Smooth muscle cell (in vitro differentiated cells): ENCODE measurements around the gene RNF150. TPM values are rescaled to one million over a fixed set of nuclear protein-coding genes. Genes with fewer than 3 reads are reported as not detected.

Experiments
- DNase-seq: peaks from one replicate; lab custom pipeline; 2025; ENCODE audit not compliant: unreplicated experiment; lab: John Stamatoyannopoulos, UW
- H2AFZ ChIP-seq: fragments of 200-600 bp; sonication (generic); 2 replicates; pipeline ENCODE4 v1.6.0; 2016; ENCODE audit warnings: antibody characterized with exemption, low read depth, mild to moderate bottlenecking
- H3F3A ChIP-seq: fragments of 200-600 bp; sonication (generic); 2 replicates; pipeline ENCODE4 v1.6.0; 2017; ENCODE audit warnings: antibody characterized with exemption, low read depth
- H3K27ac ChIP-seq: fragments of 200-600 bp; sonication (generic); 2 replicates; pipeline ENCODE4 v1.5.1; 2016; ENCODE audit warnings: low read depth, mild to moderate bottlenecking
- H3K27me3 ChIP-seq: fragments of 200-600 bp; sonication (generic); 2 replicates; pipeline ENCODE4 v1.6.1; 2016; ENCODE audit warnings: low read depth, mild to moderate bottlenecking
- H3K36me3 ChIP-seq: fragments of 200-600 bp; sonication (generic); 2 replicates; pipeline ENCODE4 v1.5.1; 2016; ENCODE audit warnings: low read depth
- H3K4me1 ChIP-seq: fragments of 200-600 bp; sonication (generic); 2 replicates; pipeline ENCODE4 v1.5.1; 2016; ENCODE audit warnings: low read depth
- H3K4me2 ChIP-seq: fragments of 200-600 bp; sonication (generic); 2 replicates; pipeline ENCODE4 v1.6.0; 2016; ENCODE audit warnings: mild to moderate bottlenecking
- H3K4me3 ChIP-seq: fragments of 200-600 bp; sonication (generic); 2 replicates; pipeline ENCODE4 v1.5.1; 2016; ENCODE audit warnings: mild to moderate bottlenecking
- H3K79me2 ChIP-seq: fragments of 200-600 bp; sonication (generic); 2 replicates; pipeline ENCODE4 v1.6.0; 2016; ENCODE audit warnings: low read depth, mild to moderate bottlenecking
- H3K9ac ChIP-seq: fragments of 200-600 bp; sonication (generic); 2 replicates; pipeline ENCODE4 v1.6.0; 2016; ENCODE audit warnings: low read depth
- H3K9me3 ChIP-seq: fragments of 200-600 bp; sonication (generic); replicated peaks from 2 replicates; pipeline ENCODE4 v1.5.1; 2016; ENCODE audit warnings: low read depth
- H4K20me1 ChIP-seq: fragments of 200-600 bp; sonication (generic); 2 replicates; pipeline ENCODE4 v1.6.0; 2016; ENCODE audit warnings: low read depth
- CTCF ChIP-seq: fragments of 200-600 bp; sonication (generic); IDR thresholded peaks from 2 replicates; pipeline ENCODE4 v1.5.1; 2017; ENCODE audit warnings: borderline replicate concordance, mild to moderate bottlenecking, antibody characterized with exemption; ENCODE audit not compliant: insufficient read depth, poor library complexity, severe bottlenecking
- WGBS: methylation state at CpG from one replicate; pipeline ENCODE4 v1.1.7; 2016; ENCODE audit warnings: low lambda C conversion rate; 5-methylcytosine and 5-hydroxymethylcytosine counted together
- polyA plus RNA-seq: library from polyadenylated mRNA; unstranded; fragments of >200 nt; fragmentation: Nextera tagmentation; extraction: Ambion mirVana; gene quantifications from 2 replicates; pipeline ENCODE4 v1.2.1, GENCODE V29; 2016
- total RNA-seq: library from RNA; depleted of rRNA; stranded (reverse); fragments of >200 nt; gene quantifications from 2 replicates; pipeline ENCODE4 v1.2.3, GENCODE V29; 2014

Gene RNF150
- total and polyA plus RNA-seq, 2 experiments from 2014 or later = 0.09 to 2.2 TPM

GRCh38 chr4:140989944-140990343 lies 143.3 kb downstream of the RNF150 start:
- Histone ChIP-seq H3K9ac (no peak overlapping the region), H3K36me3 (no peaks in the 10 kb centered on the region), H3F3A (no peaks in the 10 kb centered on the region), H3K4me2 (no peak overlapping the region), H4K20me1 (no peaks in the 10 kb centered on the region), H3K79me2 (no peaks in the 10 kb centered on the region), H3K4me3 (no peak overlapping the region), H2AFZ (no peak overlapping the region), H3K27ac (no peak overlapping the region), H3K4me1 (no peaks in the 10 kb centered on the region), H3K9me3 (no peaks in the 10 kb centered on the region), H3K27me3 (peaks cover 3% of the 10 kb centered on the region)
- DNase-seq = no peak
- 89% methylated on average over 3 of the region's 3 CpGs for WGBS
- no peak for TF ChIP-seq CTCF

- Histone ChIP-seq H2AFZ (no peak overlapping the region), H3K4me1 (no peaks in the 10 kb centered on the region), H3K9me3 (no peaks in the 10 kb centered on the region), H3K27ac (no peak overlapping the region), H3F3A (no peaks in the 10 kb centered on the region), H3K4me2 (no peak overlapping the region), H4K20me1 (no peaks in the 10 kb centered on the region), H3K79me2 (no peaks in the 10 kb centered on the region), H3K27me3 (peaks cover 3% of the 10 kb centered on the region), H3K9ac (no peak overlapping the region), H3K4me3 (no peak overlapping the region), H3K36me3 (no peaks in the 10 kb centered on the region)
- WGBS = 90% methylated on average over 5 of the region's 5 CpGs
- TF ChIP-seq CTCF = no peak
- DNase-seq = no peak
Observed at GRCh38 chr4:140986045-140986444, 147.2 kb downstream of the RNF150 start.

DNA sequence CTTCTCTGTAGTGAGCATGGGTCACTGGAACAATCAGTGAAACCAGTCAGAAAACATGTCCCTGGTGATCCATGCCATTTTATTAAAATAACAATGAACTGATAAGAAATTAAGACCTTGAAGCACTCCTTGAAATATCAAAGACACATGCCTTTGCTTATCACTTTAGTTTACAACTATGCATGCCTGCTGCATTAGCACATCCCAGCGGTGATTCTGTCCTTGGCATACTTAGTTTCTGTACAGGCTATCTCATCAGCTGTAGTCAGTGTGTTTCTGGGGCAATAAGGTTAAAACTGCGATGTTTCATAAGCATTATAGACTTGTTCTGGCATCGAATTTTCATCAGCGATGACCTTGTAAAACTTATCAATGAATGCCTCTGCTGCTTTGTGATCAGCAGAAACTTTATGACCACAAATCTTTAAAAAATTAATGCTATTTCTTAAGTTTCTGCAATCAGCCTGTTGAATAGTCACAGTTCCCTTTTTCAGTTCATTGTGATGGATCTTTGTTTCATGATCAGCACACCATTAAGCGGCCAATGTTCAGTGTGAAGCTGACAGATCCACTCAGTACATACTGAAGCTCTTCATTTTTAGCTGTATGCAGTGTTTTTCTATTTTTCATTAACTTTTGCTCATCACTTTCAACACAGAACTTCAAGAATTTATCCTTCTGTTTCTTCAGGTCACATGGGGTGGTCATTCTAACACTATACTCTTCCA lies 150.5 kb downstream of the RNF150 start:
- H2AFZ ChIP-seq = no peak overlapping the region
- TF ChIP-seq CTCF = no peak
- DNase-seq = no peak

More for the DNA sequence above, 150.5 kb downstream of the RNF150 start:
- Histone ChIP-seq H4K20me1 (no peaks in the 10 kb centered on the region), H3K9ac (no peak overlapping the region), H3K4me1 (no peaks in the 10 kb centered on the region), H3K27ac (no peak overlapping the region), H3K27me3 (peaks cover 3% of the 10 kb centered on the region), H3K4me2 (no peak overlapping the region), H3F3A (no peaks in the 10 kb centered on the region), H3K4me3 (no peak overlapping the region), H3K79me2 (no peaks in the 10 kb centered on the region), H3K9me3 (no peaks in the 10 kb centered on the region), H3K36me3 (no peaks in the 10 kb centered on the region)
- WGBS = 65% methylated on average over 5 of the region's 5 CpGs
